Erythroblast (primary cell): ENCODE measurements around the gene ZBTB7B.

Source experiments
- GATA1 ChIP-seq: IDR thresholded peaks from 2 replicates; pipeline ENCODE4 v1.6.1; 2011; ENCODE audit warnings: low read depth, mild to moderate bottlenecking, control low read depth, low read length, moderate library complexity
- POLR2A ChIP-seq: IDR thresholded peaks from 2 replicates; pipeline ENCODE4 v1.6.1; 2011; ENCODE audit warnings: mild to moderate bottlenecking, low read length

DNA sequence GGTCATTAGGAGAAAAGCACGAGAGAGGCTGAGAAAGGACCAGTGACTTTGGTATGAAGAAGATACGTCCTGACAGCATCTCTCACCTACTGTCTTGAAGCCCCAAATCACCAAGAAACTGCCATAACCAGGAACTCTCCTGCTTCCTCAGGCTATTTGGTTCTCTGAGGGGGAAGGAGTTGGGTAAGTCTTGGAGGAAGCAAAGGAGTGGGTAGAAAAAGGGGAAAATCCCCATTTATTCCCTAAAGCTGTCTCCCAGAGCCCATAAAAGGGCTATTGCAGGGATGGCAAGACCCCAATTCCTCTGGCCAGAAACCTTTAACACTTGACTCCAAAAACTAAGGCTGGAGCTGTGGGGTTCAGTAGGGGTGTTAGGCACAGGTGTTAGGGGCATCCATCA, 44.6 kb upstream of the ZBTB7B start:
- TF ChIP-seq POLR2A (no peak), GATA1 (no peak)
